CD4-positive, alpha-beta T cell (primary cell): ENCODE measurements around the gene PEX10. TPM values are rescaled to one million over a fixed set of nuclear protein-coding genes. Genes with fewer than 3 reads are reported as not detected.

Experiments
- ATAC-seq: fragments of 200-7000 bp; cut with Tn5 transposase; one replicate; pipeline ENCODE4 v1.10.0; 2022; ENCODE audit warnings: mild to moderate bottlenecking; ENCODE audit not compliant: poor library complexity
- CTCF ChIA-PET: fragments of 350-600 bp; sonication (Branson Sonifier 250); formaldehyde crosslinking; loops from one replicate; lab custom pipeline; 2021; ENCODE audit warnings: antibody characterized with exemption, inconsistent platforms; lab: Charles Lee
- POLR2A ChIA-PET: fragments of 350-600 bp; sonication (Branson Sonifier 250); formaldehyde crosslinking; loops from one replicate; lab custom pipeline; 2021; ENCODE audit warnings: antibody characterized with exemption, inconsistent platforms; lab: Charles Lee
- DNase-seq, 14 experiments: peaks; one replicate each; pipeline ENCODE4 v3.0.0-alpha.2; 2013 to 2020; ENCODE audit warnings: mixed read lengths in 2 of 14
- H3K27ac ChIP-seq, 2 donors: one replicate each; pipeline versions ENCODE4 v1.5.1 to v1.7.0; 2013; ENCODE audit warnings: low read length in 2 of 2, low read depth in 1 of 2, mild to moderate bottlenecking in 1 of 2
- H3K27me3 ChIP-seq, 2 experiments: 1 replicate in 1 of 2; 2 replicates in 1 of 2; pipeline versions ENCODE4 v1.6.1 to v1.7.0; 2013; ENCODE audit warnings: low read length in 2 of 2, control low read depth in 1 of 2, mild to moderate bottlenecking in 1 of 2, moderate library complexity in 1 of 2; ENCODE audit not compliant: insufficient read depth in 2 of 2, control insufficient read depth in 1 of 2
- H3K36me3 ChIP-seq: one replicate; pipeline ENCODE4 v1.6.1; 2013; ENCODE audit warnings: low read length, control low read depth; ENCODE audit not compliant: insufficient read depth
- H3K4me1 ChIP-seq: one replicate; pipeline ENCODE4 v1.6.1; 2013; ENCODE audit warnings: low read length, control low read depth; ENCODE audit not compliant: insufficient read depth
- H3K4me3 ChIP-seq: one replicate; pipeline ENCODE4 v1.5.1; 2013; ENCODE audit warnings: mild to moderate bottlenecking, low read length, moderate library complexity
- H3K9me3 ChIP-seq, 2 experiments: 1 replicate in 1 of 2; 2 replicates in 1 of 2; pipeline versions ENCODE4 v1.6.1 to v1.7.0; 2013; ENCODE audit warnings: low read length in 2 of 2, mild to moderate bottlenecking in 2 of 2, control low read depth in 1 of 2, moderate library complexity in 1 of 2; ENCODE audit not compliant: control insufficient read depth in 1 of 2, insufficient read depth in 1 of 2
- H3K27ac Mint-ChIP-seq: one replicate; pipeline ENCODE4 v1.8.0; 2020; ENCODE audit warnings: mixed read lengths
- H3K27me3 Mint-ChIP-seq: one replicate; pipeline ENCODE4 v1.8.0; 2021; ENCODE audit warnings: mixed read lengths
- H3K36me3 Mint-ChIP-seq: one replicate; pipeline ENCODE4 v1.8.0; 2021; ENCODE audit warnings: low read depth, mixed read lengths
- H3K4me1 Mint-ChIP-seq: one replicate; pipeline ENCODE4 v1.8.0; 2021; ENCODE audit warnings: low read depth, mixed read lengths
- H3K4me3 Mint-ChIP-seq: one replicate; pipeline ENCODE4 v1.8.0; 2020; ENCODE audit warnings: mild to moderate bottlenecking, mixed read lengths
- H3K9me3 Mint-ChIP-seq: one replicate; pipeline ENCODE4 v1.8.0; 2020; ENCODE audit warnings: mixed read lengths
- CTCF ChIP-seq: fragments of 200-600 bp; IDR thresholded peaks from one replicate; pipeline ENCODE4 v1.8.0; 2022; ENCODE audit warnings: antibody characterized with exemption, mild to moderate bottlenecking
- intact Hi-C, 2 experiments: fragments of 100-400 bp; cut with DNase I in 1 of 2; cut with micrococcal nuclease in 1 of 2; formaldehyde crosslinking; loops; one replicate each; pipeline versions ENCODE4 v1.15.1 to v1.9.0; 2023 to 2025; cut with DNase I, micrococcal nuclease
- total RNA-seq, 174 experiments: library from RNA in 2 of 174; stranded (reverse) in 2 of 174; gene quantifications; one replicate each; pipeline ENCODE4 v1.2.3 and lab custom pipeline; 2021 to 2026

PEX10 gene
- total RNA-seq, 2 experiments from 2014 or later, result 12.0 to 12.5 TPM

- no peaks in the 10 kb centered on the region for H3K9me3 Mint-ChIP-seq
- no peak overlapping the region for H3K4me3 ChIP-seq
- no peaks in the 10 kb centered on the region for H3K4me1 Mint-ChIP-seq
- H3K27me3 Mint-ChIP-seq, result peaks cover 8% of the 10 kb centered on the region
- H3K27me3 ChIP-seq, result peaks cover 21 to 28% of the 10 kb centered on the region in 2 experiments
- H3K36me3 ChIP-seq, result no peaks in the 10 kb centered on the region
- ChIA-PET CTCF (no interaction called here), POLR2A (no interaction called here)
- H3K27ac ChIP-seq, result no peak overlapping the region
- no peak overlapping the region for H3K27ac Mint-ChIP-seq
- H3K4me1 ChIP-seq, result peaks cover 11% of the 10 kb centered on the region
- H3K9me3 ChIP-seq, result no peaks in the 10 kb centered on the region
- intact Hi-C loops, result no loop called here
- TF ChIP-seq CTCF, result no peak
- ATAC-seq (no peak), DNase-seq (no peak)
- H3K36me3 Mint-ChIP-seq, result no peaks in the 10 kb centered on the region
- no peak overlapping the region for H3K4me3 Mint-ChIP-seq
Measured at GRCh38 chr1:2446394-2446793, 34.0 kb upstream of the PEX10 start.

- peaks cover 0 to 3% of the 10 kb centered on the region in 2 experiments for H3K9me3 ChIP-seq
- no peak for TF ChIP-seq CTCF
- no peaks in the 10 kb centered on the region for H3K36me3 Mint-ChIP-seq
- H3K27me3 Mint-ChIP-seq, result peaks cover 8% of the 10 kb centered on the region
- ChIA-PET POLR2A (no interaction called here), CTCF (no interaction called here)
- no peaks in the 10 kb centered on the region for H3K9me3 Mint-ChIP-seq
- H3K4me1 Mint-ChIP-seq, result no peaks in the 10 kb centered on the region
- DNase-seq (no peak), ATAC-seq (no peak)
- H3K27ac Mint-ChIP-seq, result no peak overlapping the region
- H3K4me1 ChIP-seq, result peaks cover 11% of the 10 kb centered on the region
- H3K4me3 ChIP-seq, result no peak overlapping the region
- intact Hi-C loops, result no loop called here
- no peak overlapping the region for H3K4me3 Mint-ChIP-seq
- peaks cover 21 to 28% of the 10 kb centered on the region in 2 experiments for H3K27me3 ChIP-seq
- H3K36me3 ChIP-seq, result no peaks in the 10 kb centered on the region
- H3K27ac ChIP-seq, result no peak overlapping the region
Measured at GRCh38 chr1:2445823-2446215, 33.5 kb upstream of the PEX10 start.

DNA sequence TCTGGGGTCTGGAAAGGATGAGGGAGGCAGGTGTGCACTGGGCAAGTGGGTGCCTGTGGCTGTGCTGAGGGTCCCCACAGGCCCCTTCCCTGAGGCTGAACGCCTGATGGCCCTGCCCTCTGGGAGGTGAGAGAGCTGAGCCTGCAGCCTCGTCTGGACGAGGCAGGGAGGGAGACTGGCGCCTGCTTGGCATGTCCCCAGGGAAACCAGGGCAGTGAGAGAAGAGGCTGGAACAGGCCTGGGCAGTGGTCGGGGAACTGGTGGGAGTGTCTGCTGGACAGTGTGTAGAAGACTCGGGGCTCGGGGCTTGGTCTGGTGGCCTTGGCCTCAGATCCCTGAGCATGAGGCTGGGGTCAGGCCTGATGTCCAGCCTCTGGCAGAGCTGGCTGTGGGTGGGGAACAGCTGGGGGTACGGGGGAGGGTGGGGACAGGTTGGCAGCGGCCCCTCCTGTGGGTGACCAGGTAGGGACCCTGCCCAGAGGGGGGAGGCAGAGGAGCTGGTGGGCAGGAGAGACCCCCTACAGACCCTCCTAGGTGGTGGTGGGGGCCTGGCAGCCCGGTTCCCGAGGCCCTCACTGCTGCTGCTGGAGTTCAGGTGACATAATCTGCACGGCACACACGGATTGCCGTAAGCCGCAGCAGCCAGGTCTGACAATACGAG, 32.9 kb upstream of the PEX10 start:
- ATAC-seq (no peak), DNase-seq (no peak)
- H3K9me3 Mint-ChIP-seq, result no peaks in the 10 kb centered on the region
- Histone ChIP-seq H3K27ac (no peak overlapping the region), H3K9me3 (peaks cover 0 to 7% of the 10 kb centered on the region in 2 experiments), H3K4me1 (peaks cover 11% of the 10 kb centered on the region), H3K36me3 (no peaks in the 10 kb centered on the region), H3K27me3 (peaks cover 21 to 28% of the 10 kb centered on the region in 2 experiments), H3K4me3 (no peak overlapping the region)
- TF ChIP-seq CTCF, result no peak
- POLR2A ChIA-PET, result no interaction called here
- H3K36me3 Mint-ChIP-seq, result no peaks in the 10 kb centered on the region
- H3K27me3 Mint-ChIP-seq, result peaks cover 8% of the 10 kb centered on the region
- H3K27ac Mint-ChIP-seq, result no peak overlapping the region
- no peak overlapping the region for H3K4me3 Mint-ChIP-seq
- intact Hi-C loops, result no loop called here
- CTCF ChIA-PET, result no interaction called here
- H3K4me1 Mint-ChIP-seq, result no peaks in the 10 kb centered on the region
